ENCODE measurements around the gene MAP1LC3B2.

MAP1LC3B2 gene

GRCh38 chr12:116616536-116617248, 57.5 kb downstream of the MAP1LC3B2 start:
- no peak for DNase-seq

GRCh38 chr12:116619246-116619645, 60.1 kb downstream of the MAP1LC3B2 start:
- no peak for DNase-seq

GRCh38 chr12:116620124-116620491, 60.9 kb downstream of the MAP1LC3B2 start:
- DNase-seq: no peak

GRCh38 chr12:116620492-116621191, 61.5 kb downstream of the MAP1LC3B2 start:
- DNase-seq: no peak

- no peak for DNase-seq
Measured at GRCh38 chr12:116621194-116621593, 62.0 kb downstream of the MAP1LC3B2 start.

- no peak for DNase-seq
Measured at GRCh38 chr12:116624516-116624915, 65.3 kb downstream of the MAP1LC3B2 start.

GRCh38 chr12:116626153-116626552, 67.0 kb downstream of the MAP1LC3B2 start:
- no peak for DNase-seq

Data from stimulated activated CD4-positive, alpha-beta T cell treated with anti-CD3 and anti-CD28 coated beads, Interleukin-2, amount 100 ng/mL, for 24 hours (primary cell).